Gastrocnemius medialis (tissue), 4 donors: Measurements from ENCODE around the gene GPR173.

Experiments
- CTCF ChIP-seq, 5 experiments: fragments of 450-650 bp in 3 of 5; fragments of 200-600 bp in 2 of 5; sonication (generic) in 2 of 5; IDR thresholded peaks in 4 of 5; conservative IDR thresholded peaks in 1 of 5; 1 replicate in 4 of 5; 2 replicates in 1 of 5; pipeline ENCODE4 v1.5.1; 2016 to 2019; ENCODE audit warnings: antibody characterized with exemption in 5 of 5, mild to moderate bottlenecking in 3 of 5, moderate library complexity in 3 of 5
- POLR2A ChIP-seq, 2 donors: fragments of 450-650 bp; IDR thresholded peaks; one replicate each; pipeline ENCODE4 v1.6.1; 2017; ENCODE audit warnings: antibody characterized with exemption in 2 of 2, mild to moderate bottlenecking in 2 of 2, moderate library complexity in 2 of 2

DNA sequence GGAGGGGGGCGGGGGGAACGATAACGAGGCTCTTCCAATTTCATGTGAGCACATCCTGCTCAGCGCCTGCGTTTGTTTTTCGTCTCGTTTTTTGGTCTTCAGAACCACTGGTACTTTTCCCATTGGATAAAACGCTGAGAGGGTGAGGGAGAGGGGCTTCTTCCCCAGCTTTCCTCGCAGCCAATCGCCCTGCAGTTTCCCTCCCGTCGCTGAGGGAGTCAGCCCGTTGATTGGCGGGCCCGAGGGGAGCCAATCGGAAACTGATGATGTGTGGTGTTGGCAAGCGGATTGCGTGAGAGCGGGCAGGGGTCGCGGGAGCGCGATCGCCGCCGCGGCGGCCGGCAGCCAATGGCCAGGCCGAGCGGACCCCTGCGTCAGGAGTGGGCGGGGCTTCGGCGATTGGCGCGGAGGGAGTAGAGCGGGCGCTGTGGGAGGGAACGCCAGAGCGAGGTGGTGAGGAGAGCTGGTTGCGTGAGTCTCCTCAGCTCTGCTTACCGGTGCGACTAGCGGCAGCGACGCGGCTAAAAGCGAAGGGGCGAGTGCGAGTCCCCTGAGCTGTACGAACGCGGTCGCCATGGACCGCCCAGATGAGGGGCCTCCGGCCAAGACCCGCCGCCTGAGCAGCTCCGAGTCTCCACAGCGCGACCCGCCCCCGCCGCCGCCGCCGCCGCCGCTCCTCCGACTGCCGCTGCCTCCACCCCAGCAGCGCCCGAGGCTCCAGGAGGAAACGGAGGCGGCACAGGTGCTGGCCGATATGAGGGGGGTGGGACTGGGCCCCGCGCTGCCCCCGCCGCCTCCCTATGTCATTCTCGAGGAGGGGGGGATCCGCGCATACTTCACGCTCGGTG, 33.6 kb downstream of the GPR173 start, which contains the start of gene TSPYL2:
- TF ChIP-seq CTCF (IDR thresholded peaks at IDR 0.05 in 4 of 5, conservative IDR thresholded peaks at IDR 0.05 in 1 of 5) (peak in 1 of 5 experiments; percentile 7), POLR2A (IDR thresholded peaks at IDR 0.05) (peak; percentile 94 to 98)
